Smooth muscle cell (in vitro differentiated cells): Measurements from ENCODE around the gene CIDEC. TPM values are rescaled to one million over a fixed set of nuclear protein-coding genes. Genes with fewer than 3 reads are reported as not detected.
"Not testable (repeated sequence)": the region's sequence is repeated elsewhere in the genome, so short reads cannot be mapped to it uniquely, and the experiment has no call there.

Experiments
- DNase-seq: peaks from one replicate; lab custom pipeline; 2025; ENCODE audit not compliant: unreplicated experiment; lab: John Stamatoyannopoulos, UW
- H2AFZ ChIP-seq: fragments of 200-600 bp; sonication (generic); 2 replicates; pipeline ENCODE4 v1.6.0; 2016; ENCODE audit warnings: antibody characterized with exemption, low read depth, mild to moderate bottlenecking
- H3F3A ChIP-seq: fragments of 200-600 bp; sonication (generic); 2 replicates; pipeline ENCODE4 v1.6.0; 2017; ENCODE audit warnings: antibody characterized with exemption, low read depth
- H3K27ac ChIP-seq: fragments of 200-600 bp; sonication (generic); 2 replicates; pipeline ENCODE4 v1.5.1; 2016; ENCODE audit warnings: low read depth, mild to moderate bottlenecking
- H3K27me3 ChIP-seq: fragments of 200-600 bp; sonication (generic); 2 replicates; pipeline ENCODE4 v1.6.1; 2016; ENCODE audit warnings: low read depth, mild to moderate bottlenecking
- H3K36me3 ChIP-seq: fragments of 200-600 bp; sonication (generic); 2 replicates; pipeline ENCODE4 v1.5.1; 2016; ENCODE audit warnings: low read depth
- H3K4me1 ChIP-seq: fragments of 200-600 bp; sonication (generic); 2 replicates; pipeline ENCODE4 v1.5.1; 2016; ENCODE audit warnings: low read depth
- H3K4me2 ChIP-seq: fragments of 200-600 bp; sonication (generic); 2 replicates; pipeline ENCODE4 v1.6.0; 2016; ENCODE audit warnings: mild to moderate bottlenecking
- H3K4me3 ChIP-seq: fragments of 200-600 bp; sonication (generic); 2 replicates; pipeline ENCODE4 v1.5.1; 2016; ENCODE audit warnings: mild to moderate bottlenecking
- H3K79me2 ChIP-seq: fragments of 200-600 bp; sonication (generic); 2 replicates; pipeline ENCODE4 v1.6.0; 2016; ENCODE audit warnings: low read depth, mild to moderate bottlenecking
- H3K9ac ChIP-seq: fragments of 200-600 bp; sonication (generic); 2 replicates; pipeline ENCODE4 v1.6.0; 2016; ENCODE audit warnings: low read depth
- H3K9me3 ChIP-seq: fragments of 200-600 bp; sonication (generic); replicated peaks from 2 replicates; pipeline ENCODE4 v1.5.1; 2016; ENCODE audit warnings: low read depth
- H4K20me1 ChIP-seq: fragments of 200-600 bp; sonication (generic); 2 replicates; pipeline ENCODE4 v1.6.0; 2016; ENCODE audit warnings: low read depth
- CTCF ChIP-seq: fragments of 200-600 bp; sonication (generic); IDR thresholded peaks from 2 replicates; pipeline ENCODE4 v1.5.1; 2017; ENCODE audit warnings: borderline replicate concordance, mild to moderate bottlenecking, antibody characterized with exemption; ENCODE audit not compliant: insufficient read depth, poor library complexity, severe bottlenecking
- WGBS: methylation state at CpG from one replicate; pipeline ENCODE4 v1.1.7; 2016; ENCODE audit warnings: low lambda C conversion rate; 5-methylcytosine and 5-hydroxymethylcytosine counted together
- polyA plus RNA-seq: library from polyadenylated mRNA; unstranded; fragments of >200 nt; fragmentation: Nextera tagmentation; extraction: Ambion mirVana; gene quantifications from 2 replicates; pipeline ENCODE4 v1.2.1, GENCODE V29; 2016
- total RNA-seq: library from RNA; depleted of rRNA; stranded (reverse); fragments of >200 nt; gene quantifications from 2 replicates; pipeline ENCODE4 v1.2.3, GENCODE V29; 2014

Gene CIDEC
- total and polyA plus RNA-seq, 2 experiments from 2014 or later, result not detected

DNA sequence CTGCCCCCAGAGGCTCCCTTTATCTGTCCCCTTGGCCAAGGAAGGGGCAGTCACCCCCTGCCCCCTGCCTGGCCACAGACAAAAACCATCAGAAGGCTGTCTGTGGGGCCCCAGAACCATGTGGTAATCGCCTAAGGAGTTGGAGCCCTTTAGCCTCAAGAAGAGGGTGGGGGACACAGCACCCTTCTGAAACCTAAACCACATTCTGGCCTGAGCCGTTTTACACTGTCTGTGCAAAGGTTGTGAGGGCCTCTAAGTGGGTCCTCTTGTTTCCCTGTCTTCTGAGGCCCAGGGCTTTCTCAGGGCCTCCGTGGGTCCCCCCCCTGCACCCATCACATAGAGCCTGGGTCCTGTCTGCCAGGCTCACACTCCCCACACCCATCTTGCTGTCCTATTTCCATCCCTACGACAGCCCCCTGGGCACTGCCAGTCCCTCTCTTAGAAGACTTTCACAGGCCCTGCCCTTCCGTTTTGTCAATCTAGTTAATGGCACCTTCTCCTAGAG, 18.4 kb downstream of the CIDEC start:
- Histone ChIP-seq H3K27me3 (no peaks in the 10 kb centered on the region), H3K79me2 (no peaks in the 10 kb centered on the region), H3K36me3 (no peaks in the 10 kb centered on the region), H3K4me3 (no peak overlapping the region), H3K9ac (no peak overlapping the region), H3F3A (no peaks in the 10 kb centered on the region), H2AFZ (no peak overlapping the region), H3K9me3 (no peaks in the 10 kb centered on the region), H3K4me2 (no peak overlapping the region), H4K20me1 (no peaks in the 10 kb centered on the region), H3K4me1 (no peaks in the 10 kb centered on the region), H3K27ac (no peak overlapping the region)
- WGBS, result 89% methylated on average over 5 of the region's 5 CpGs
- no peak for DNase-seq
- TF ChIP-seq CTCF, result no peak

DNA sequence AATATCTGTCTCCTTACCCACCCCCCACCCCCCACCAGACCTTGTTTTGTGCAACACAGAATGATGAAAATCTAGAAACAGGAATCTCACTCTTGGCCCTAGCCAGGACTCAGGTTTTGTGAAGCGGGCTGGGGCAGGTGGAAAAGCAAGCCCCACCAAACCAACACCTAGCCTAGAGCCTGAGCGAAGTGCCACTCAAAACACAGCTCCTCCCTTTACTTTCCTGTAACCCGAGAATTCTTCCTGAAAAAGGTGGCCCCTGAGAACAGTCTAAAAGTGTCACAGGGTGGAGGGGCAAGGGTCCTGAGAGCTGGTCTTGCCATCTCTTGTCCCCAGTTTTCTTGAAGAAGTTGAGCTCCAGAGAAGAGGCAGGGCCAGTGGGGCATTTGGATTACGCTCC, 18.9 kb downstream of the CIDEC start:
- Histone ChIP-seq H3K79me2 (no peaks in the 10 kb centered on the region), H3K4me3 (no peak overlapping the region), H3K27ac (no peak overlapping the region), H3F3A (no peaks in the 10 kb centered on the region), H3K36me3 (no peaks in the 10 kb centered on the region), H2AFZ (no peak overlapping the region), H4K20me1 (no peaks in the 10 kb centered on the region), H3K27me3 (no peaks in the 10 kb centered on the region), H3K9ac (no peak overlapping the region), H3K4me2 (no peak overlapping the region), H3K4me1 (no peaks in the 10 kb centered on the region), H3K9me3 (no peaks in the 10 kb centered on the region)
- DNase-seq, result no peak
- TF ChIP-seq CTCF, result no peak
- WGBS, result 91% methylated on average over 4 of the region's 4 CpGs

GRCh38 chr3:9859530-9860025, 20.5 kb downstream of the CIDEC start:
- Histone ChIP-seq H3K4me2 (no peak overlapping the region), H3F3A (no peaks in the 10 kb centered on the region), H3K79me2 (no peaks in the 10 kb centered on the region), H3K9ac (no peak overlapping the region), H3K9me3 (no peaks in the 10 kb centered on the region), H2AFZ (no peak overlapping the region), H3K27ac (no peak overlapping the region), H4K20me1 (no peaks in the 10 kb centered on the region), H3K36me3 (no peaks in the 10 kb centered on the region), H3K27me3 (no peaks in the 10 kb centered on the region), H3K4me3 (no peak overlapping the region), H3K4me1 (peaks cover 2% of the 10 kb centered on the region)
- DNase-seq, result no peak
- 91% methylated on average over 12 of the region's 12 CpGs for WGBS
- TF ChIP-seq CTCF, result no peak

DNA sequence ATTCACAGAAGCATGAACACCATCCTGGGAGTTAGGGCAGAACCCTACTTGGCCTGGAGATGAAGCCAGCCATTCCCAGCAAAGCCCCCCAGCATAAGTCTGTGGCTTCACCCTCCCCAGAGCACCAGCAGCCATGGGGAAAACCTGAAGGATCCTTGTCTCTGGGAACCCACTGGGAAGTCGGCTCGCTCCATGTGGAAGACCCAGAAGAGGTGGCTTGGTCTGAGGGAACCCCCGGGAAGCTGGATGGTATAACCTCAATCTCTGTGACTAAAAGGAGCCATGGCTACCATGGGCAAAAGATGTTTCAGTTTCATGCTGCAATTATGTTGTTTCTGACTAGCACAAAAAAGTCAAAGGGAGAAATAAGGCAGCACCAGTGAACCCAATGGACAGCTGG, 24.5 kb downstream of the CIDEC start:
- Histone ChIP-seq H3K4me3 (no peak overlapping the region), H3K27me3 (no peaks in the 10 kb centered on the region), H3K79me2 (no peaks in the 10 kb centered on the region), H2AFZ (no peak overlapping the region), H3F3A (no peaks in the 10 kb centered on the region), H3K36me3 (no peaks in the 10 kb centered on the region), H3K4me1 (peaks cover 8% of the 10 kb centered on the region), H3K9me3 (no peaks in the 10 kb centered on the region), H3K27ac (no peak overlapping the region), H3K9ac (no peak overlapping the region), H3K4me2 (no peak overlapping the region), H4K20me1 (no peaks in the 10 kb centered on the region)
- no peak for DNase-seq
- no peak for TF ChIP-seq CTCF
- 95% methylated on average over 3 of the region's 3 CpGs for WGBS

GRCh38 chr3:9854291-9854940, 25.6 kb downstream of the CIDEC start:
- not testable (repeated sequence) for H3K36me3 ChIP-seq, H3F3A ChIP-seq, DNase-seq, H3K4me1 ChIP-seq, H3K27me3 ChIP-seq, H2AFZ ChIP-seq, H4K20me1 ChIP-seq, H3K9ac ChIP-seq, H3K9me3 ChIP-seq, H3K4me3 ChIP-seq, H3K27ac ChIP-seq, H3K79me2 ChIP-seq, H3K4me2 ChIP-seq
- WGBS, result 71% methylated on average over 11 of the region's 11 CpGs
